Omental fat pad (tissue), 4 donors: ENCODE results near the gene METTL25B. TPM values are rescaled to one million over a fixed set of nuclear protein-coding genes. Genes with fewer than 3 reads are reported as not detected.
A peak's percentile ranks its signal among the peaks of the same experiment; 100 is the strongest.

Source experiments
- ATAC-seq: fragments of 150-250 bp; one replicate; pipeline ENCODE4 v1.9.1; 2016; ENCODE audit warnings: mild to moderate bottlenecking, moderate library complexity; ENCODE audit not compliant: low FRiP score
- DNase-seq: peaks from one replicate; pipeline ENCODE4 v3.0.0-alpha.2; 2019; ENCODE audit warnings: low spot score
- total RNA-seq, 4 donors: library from RNA; depleted of rRNA; stranded (reverse); fragments of >200 nt; gene quantifications; one replicate each; pipeline ENCODE4 v1.1.0, GENCODE V29; 2016
- TF ChIP-seq, protein P1 (sequence below), 3 donors: fragments of 450-650 bp; IDR thresholded peaks; one replicate each; pipeline ENCODE4 v1.5.1; 2016 to 2017; ENCODE audit warnings: antibody characterized with exemption in 3 of 3, mild to moderate bottlenecking in 3 of 3, moderate library complexity in 2 of 3

METTL25B gene
- total RNA-seq, 4 donors from 2014 or later = 12.1 to 25.4 (median 18.8) TPM

DNA sequence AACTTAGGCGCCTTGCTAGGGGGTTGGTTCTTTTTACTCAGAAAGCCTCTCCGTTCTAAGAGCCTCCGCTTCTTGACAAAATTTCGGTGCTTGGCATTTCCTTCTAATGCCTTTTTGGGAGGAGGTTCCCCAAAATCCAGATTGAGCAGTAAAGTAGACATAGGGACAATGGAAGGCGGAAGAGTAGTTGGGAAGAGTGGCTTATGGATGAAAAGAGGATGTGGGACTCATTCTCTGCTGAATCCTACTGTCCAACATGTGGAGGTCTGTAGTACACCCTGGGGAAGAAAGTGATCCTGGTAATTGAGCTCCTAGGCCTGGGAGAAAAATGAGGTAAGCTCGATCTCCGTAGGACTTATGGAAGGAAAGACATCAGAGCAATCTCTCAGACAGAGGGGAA lies 777 bp upstream of the METTL25B start:
- TF ChIP-seq, protein P1, sequence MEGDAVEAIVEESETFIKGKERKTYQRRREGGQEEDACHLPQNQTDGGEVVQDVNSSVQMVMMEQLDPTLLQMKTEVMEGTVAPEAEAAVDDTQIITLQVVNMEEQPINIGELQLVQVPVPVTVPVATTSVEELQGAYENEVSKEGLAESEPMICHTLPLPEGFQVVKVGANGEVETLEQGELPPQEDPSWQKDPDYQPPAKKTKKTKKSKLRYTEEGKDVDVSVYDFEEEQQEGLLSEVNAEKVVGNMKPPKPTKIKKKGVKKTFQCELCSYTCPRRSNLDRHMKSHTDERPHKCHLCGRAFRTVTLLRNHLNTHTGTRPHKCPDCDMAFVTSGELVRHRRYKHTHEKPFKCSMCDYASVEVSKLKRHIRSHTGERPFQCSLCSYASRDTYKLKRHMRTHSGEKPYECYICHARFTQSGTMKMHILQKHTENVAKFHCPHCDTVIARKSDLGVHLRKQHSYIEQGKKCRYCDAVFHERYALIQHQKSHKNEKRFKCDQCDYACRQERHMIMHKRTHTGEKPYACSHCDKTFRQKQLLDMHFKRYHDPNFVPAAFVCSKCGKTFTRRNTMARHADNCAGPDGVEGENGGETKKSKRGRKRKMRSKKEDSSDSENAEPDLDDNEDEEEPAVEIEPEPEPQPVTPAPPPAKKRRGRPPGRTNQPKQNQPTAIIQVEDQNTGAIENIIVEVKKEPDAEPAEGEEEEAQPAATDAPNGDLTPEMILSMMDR (IDR thresholded peaks at IDR 0.05) = no peak
- ATAC-seq (no peak), DNase-seq (no peak)

DNA sequence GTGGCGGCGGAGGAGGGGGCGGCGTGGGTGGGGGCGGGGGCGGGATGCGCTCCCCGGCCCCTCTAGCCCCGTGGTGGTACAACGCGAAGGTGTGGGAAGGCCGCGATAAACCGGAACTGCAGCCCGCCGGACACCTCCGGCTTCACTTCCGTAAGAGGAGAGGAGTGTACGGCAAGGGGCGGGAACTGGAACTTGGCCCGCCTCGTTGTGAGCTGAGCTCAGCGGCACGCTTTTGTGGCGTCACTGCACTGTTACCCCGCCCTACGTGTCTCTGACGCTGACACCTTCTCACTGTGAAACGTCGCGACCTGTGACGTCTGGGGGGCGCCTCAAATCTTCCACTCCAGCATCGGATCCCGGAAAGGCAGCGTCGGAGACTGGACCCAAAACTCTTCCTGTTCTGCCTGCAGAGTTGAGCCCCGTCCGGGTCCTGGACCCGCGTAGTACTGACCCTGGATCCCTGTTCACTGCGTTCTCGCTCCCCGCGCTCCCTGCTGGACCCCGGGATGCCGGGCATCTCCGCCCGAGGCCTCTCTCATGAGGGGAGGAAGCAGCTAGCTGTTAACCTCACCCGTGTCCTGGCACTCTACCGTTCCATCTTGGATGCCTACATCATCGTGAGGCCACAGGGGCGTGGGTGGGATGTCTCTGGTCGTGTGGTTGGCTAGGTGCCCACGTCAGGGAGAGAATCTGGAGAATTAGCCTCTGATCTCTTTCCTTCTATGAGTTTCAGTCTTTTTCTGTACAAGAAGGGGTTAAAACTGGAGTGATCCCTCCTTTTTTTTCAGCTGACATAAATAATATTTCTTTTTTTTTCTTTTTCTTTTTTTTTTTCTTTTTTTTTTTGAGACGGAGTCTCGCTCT lies 562 bp downstream of the METTL25B start, which contains the start of gene ISG20L2:
ISG20L2 (minus strand) TSS at position 168 of the 864 bp plus-strand sequence. CDS start 1,114 bp downstream, outside the sequence.
- DNase-seq (peak; percentile 91), ATAC-seq (peak; percentile 96)
- TF ChIP-seq, protein P1 (IDR thresholded peaks at IDR 0.05) = no peak

DNA sequence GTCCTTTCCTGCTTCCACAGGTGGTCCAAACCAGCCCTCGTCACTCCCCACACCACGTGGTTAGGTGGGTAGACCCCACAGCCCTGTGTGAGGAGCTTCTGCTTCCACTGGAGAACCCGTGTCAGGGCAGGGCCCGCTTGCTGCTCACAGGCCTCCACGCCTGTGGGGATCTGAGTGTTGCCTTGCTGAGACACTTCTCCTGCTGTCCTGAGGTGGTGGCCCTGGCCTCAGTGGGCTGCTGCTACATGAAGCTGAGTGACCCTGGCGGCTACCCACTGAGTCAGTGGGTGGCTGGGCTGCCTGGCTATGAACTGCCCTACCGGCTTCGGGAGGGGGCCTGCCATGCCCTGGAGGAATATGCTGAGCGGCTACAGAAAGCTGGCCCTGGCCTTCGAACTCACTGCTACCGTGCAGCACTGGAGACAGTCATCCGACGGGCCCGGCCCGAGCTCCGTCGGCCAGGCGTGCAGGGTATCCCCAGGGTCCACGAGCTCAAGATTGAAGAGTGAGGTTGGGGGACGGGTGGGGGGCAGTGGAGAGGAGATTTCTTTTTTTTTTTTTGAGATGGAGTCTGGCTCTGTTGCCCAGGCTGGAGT lies 5.8 kb downstream of the METTL25B start:
- DNase-seq = no peak
- no peak for ATAC-seq
- TF ChIP-seq, protein P1 (IDR thresholded peaks at IDR 0.05) = no peak

DNA sequence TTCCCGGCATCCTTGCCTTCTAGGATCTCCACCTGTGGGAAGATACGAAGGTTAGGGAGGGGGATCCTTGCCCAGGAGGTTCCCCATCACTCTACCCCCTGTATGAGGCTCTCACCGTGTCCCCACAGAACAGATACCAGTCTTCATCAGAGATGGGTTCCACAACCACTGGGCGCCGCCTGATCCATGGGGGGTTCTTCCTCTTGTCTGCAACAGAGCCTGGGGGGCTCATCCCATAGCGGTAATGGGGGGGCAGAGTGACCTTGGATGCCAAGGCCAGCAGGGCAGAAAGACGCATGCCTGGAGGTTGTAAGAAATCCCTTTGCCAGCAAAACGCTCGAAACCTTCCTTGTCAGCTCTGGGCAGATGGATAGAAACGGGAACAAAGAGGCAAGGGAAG lies 10.1 kb downstream of the METTL25B start:
- no peak for ATAC-seq
- TF ChIP-seq, protein P1 (IDR thresholded peaks at IDR 0.05) = no peak
- DNase-seq = no peak

DNA sequence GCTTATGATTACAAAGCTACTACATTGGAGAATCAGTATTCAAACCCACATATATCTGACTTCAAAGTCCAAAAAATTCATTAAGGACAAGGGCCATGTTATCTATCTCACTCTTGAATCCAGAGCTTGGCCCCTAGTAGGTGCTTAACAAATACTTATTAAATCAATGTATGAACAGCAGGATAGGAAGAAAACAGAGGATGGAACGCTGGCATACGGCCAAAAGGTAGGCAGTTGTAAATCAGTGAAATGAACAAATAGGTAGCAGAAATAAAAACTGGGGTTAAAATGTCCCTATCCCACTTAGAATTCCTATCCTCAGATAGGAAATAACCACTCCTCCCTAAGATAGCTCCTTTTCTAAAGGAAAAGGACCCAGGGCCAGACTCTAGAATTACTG lies 10.6 kb downstream of the METTL25B start:
- ATAC-seq (no peak), DNase-seq (no peak)
- TF ChIP-seq, protein P1 (IDR thresholded peaks at IDR 0.05) = no peak

DNA sequence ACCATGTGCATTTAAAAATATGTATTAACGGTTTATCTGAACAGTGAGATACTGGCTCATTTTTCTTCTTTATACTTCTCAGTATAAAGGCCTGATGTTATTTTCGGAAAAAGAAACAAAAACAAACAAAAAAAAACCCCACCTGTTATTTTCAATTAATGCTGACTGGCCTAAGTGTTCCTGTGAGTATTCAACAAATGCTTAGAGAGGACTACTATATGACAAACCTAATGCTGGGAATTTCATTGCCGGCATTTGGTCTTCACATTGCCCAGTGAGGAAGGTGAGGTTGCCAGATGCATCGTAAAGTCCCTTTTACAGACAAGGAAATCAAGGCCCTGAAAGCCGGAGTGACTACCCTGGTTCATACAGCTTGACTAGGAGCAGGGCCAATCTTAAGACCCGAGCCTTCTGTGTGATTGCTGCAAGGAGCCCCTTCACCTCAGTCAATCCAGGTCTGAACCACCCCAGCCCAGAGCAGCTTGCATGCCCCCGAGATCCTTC lies 12.0 kb downstream of the METTL25B start:
- TF ChIP-seq, protein P1 (IDR thresholded peaks at IDR 0.05) = no peak
- DNase-seq (no peak), ATAC-seq (no peak)
